T-helper 1 cell (primary cell): ENCODE measurements around the gene SMIM41.
"Not testable (repeated sequence)": the region's sequence is repeated elsewhere in the genome, so short reads cannot be mapped to it uniquely, and the experiment has no call there.

Experiments used
- DNase-seq, 5 donors: peaks; one replicate each; pipeline ENCODE4 v3.0.0-alpha.2; 2012 to 2020

Gene SMIM41

DNA sequence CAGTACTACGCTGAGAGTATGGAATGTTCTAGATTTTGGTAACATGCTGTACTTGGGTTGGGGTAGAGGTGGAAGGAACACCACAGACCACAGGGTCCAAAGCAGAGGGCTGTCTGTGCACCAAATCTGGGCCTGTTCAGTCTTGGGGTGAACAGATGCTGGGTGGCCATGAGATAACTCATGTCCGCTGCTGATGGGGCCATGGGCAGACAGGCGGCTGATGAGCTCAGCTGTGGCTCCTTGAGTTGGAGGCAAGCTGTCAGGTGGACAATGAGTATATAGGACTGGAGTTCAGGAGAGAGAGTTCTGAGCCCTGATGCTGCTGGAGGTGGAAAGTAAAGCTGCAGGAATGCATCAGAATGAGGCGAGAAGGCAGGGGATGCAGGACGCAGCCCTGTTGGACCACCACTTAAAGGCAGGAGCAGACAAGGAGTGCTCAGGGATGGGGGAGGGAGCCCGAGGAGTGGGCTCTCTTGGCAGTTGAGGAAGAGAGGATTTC lies 6.2 kb downstream of the SMIM41 start:
- DNase-seq: no peak

DNA sequence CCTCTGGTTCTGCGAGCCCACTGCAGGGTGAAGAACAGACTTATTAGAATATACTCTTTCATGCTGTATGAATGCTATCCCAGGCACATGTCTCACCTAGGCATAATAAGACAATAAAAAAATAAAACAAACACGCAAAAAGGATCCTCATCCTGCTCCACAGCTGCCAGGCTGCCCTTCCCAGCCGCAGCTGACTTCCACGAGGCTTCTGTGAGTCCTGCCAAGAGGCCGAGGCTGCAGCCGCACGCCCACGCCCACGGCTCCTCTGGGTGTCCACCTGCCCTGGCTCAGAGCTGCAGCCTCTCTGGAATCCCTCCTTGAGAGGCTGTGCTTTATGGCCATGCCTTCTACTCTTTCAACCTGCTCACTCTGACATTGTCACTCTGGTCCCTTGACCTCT lies 6.9 kb downstream of the SMIM41 start:
- DNase-seq: no peak

DNA sequence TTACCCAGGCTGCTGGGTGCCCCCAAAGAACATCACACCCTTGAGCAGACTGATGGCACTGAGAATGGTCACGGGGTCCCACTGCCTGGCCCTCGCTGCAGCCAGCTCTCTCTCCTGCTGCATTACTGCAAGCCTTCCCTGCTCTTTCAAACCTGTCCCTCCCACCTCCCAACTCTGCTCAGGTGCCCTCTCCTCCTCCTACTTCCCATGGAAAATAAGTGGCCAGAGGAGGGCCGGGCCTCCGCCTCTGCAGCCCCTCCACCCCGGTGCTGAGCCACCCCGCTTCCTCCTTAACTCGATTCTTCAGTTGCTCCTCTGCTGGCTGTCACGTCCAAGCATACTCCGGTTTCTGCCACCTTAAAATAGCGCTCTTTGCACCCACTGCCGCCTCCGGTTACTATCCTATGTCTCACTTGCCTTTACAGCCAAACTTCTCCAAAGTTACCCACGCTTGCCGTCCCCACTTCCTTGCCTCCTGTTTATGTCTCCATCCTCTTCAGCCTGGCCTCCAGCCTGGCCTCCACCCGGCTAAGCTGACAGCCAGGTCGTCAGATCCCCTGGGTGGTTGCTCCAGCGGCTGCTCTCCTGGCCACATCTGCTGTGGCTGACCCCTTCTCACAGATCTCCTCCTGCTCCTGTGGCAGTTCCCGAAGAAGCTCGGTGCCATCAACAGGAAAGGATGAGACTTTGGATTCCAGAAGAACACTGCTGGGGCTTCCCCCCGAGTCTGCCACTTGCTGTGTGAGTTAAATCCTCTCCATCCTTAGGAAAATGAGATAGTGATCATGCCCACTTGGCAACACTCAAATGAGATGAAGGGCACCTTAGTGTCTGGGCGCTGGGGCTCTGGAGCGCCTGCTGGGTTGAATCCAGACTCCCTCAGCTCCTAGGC lies 7.7 kb downstream of the SMIM41 start:
- no peak for DNase-seq

- no peak for DNase-seq
These were observed 8.7 kb downstream of the SMIM41 start for GRCh38 chr12:52087961-52088820.

DNA sequence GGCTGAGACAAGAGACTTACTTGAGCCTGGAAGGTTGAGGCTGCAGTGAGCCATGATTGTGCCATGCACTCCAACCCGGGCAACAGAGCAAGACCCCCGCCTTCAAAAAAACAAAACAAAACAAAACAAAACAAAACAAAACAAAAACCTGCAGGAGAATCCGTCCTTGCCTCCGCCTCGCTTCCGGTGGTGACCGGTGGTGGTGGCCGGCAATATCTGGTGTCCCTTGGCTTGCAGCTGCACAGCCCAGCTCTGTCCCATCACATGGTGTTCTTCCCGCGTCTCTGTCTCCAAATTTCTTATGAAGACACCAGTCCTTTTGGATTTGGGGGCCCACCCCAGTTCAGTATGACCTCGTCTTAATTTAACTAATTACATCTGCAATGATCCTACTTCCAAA lies 10.0 kb downstream of the SMIM41 start:
- DNase-seq: no peak

DNA sequence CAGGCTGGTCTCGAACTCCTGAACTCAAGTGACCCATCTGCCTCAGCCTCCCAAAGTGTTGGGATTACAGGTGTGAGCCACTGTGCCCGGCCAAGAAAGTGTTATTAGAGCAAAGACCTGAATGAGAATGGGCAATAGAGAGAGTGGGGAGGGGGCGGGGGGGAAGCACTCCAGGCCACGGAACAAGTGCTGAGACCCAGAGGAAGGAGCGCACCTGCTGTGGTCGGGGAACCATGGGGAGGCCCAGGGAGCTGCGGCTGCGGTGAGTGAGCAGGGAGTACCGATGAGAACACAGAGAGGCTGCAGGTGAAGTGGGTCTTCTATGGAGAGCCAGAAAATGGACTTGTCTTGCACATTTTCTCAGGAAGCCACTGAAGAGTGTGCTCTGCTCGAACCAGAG lies 10.8 kb downstream of the SMIM41 start:
- no peak for DNase-seq

DNA sequence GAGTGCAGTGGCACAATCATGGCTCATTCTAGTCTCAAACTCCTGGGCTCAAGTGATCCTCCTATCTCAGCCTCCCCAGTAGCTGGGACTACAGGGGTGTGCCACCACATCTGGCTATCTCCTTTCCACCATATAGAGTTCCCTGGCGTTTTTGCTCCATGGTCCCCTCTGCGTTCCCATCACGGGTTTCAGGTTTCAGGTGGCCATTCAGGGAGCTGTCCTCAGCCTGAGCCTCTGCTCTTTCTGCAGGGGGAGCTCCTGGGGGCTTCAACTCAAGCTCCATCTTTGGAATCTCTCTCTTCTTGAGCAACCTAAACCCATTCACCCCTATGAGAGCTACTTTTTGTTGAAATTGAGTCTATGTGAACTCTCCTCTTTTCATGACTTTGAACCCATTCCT lies 11.6 kb downstream of the SMIM41 start:
- no peak for DNase-seq

GRCh38 chr12:52091869-52092268 lies 12.4 kb downstream of the SMIM41 start:
- DNase-seq: no peak

DNA sequence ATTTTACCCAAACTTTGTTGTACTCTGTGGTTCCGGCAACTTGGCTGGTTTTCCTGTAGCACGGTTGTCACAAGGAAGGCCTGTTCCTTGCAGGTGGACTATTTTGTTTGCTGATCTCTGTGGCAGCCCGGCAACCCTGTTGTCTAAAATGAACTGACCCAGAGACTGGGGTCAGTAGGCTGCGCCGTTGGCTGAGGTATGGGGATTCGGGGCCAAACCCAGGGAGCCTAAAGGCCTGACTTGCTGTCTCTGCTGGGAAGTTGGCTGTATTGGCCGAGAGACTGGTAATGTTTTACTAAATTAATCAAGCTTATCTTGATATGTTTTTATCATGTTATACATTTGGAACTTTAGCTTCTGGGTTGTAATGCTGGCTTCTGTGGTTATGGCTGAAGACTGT lies 13.8 kb downstream of the SMIM41 start:
- DNase-seq: no peak

DNA sequence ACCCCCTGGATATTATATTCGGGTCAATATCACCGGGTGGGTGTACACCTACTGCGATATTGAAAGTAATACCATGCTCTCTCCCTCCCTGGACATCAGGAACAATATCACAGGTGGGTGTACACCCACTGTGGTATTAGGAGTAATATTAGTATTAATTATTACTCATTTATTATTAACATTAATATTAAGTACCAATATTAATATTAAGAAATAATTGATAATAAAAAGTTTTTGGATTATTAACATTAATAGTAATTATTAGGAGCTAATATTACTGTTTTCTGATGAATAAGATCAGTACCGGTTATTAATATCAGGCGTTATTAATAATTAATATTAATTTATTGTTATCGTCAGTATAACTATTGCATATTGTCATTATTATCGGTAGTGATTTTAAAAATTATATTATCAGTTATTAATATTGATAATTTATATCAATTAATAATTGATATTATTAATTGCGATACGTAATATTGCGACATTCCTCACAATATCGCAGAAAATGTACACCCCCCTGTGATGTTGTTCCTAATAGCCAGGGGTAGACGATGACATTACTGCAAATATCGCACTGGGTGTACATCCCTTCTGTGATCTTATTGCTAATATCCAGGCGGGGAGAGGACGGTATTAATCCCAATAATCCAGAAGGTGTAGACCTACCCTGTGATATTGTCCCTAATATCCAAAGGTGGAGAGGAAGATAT lies 17.0 kb downstream of the SMIM41 start:
- DNase-seq: no peak

DNA sequence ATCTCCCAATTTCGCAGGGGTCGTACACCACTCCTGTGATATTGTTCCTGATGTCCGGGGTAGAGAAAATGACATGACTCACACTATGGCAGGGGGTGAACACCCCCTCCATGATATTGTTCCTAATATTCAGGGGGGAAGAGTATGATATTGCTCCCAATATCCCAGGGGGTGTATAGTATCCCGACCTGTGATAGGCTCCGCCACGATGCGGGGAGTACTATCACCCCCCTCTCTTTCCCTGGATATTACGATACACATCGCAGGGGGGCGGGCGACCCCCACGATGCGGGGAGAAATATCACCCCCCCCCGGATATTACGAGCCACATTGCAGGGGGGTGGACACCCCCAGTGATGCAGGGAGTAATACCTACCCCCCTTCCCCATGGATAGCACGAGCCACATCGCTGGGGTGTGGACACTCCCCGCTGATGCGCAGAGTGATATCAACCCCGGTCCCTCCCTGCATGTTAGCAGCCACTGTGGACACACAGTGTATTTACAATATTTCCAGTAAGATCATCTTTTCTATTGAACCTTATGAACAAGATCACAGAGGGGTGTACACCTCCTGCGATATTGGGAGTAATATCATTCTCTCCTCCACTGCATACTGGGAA lies 17.7 kb downstream of the SMIM41 start:
- DNase-seq: no peak

GRCh38 chr12:52104431-52105089 lies 25.1 kb downstream of the SMIM41 start:
- DNase-seq: not testable (repeated sequence)

DNA sequence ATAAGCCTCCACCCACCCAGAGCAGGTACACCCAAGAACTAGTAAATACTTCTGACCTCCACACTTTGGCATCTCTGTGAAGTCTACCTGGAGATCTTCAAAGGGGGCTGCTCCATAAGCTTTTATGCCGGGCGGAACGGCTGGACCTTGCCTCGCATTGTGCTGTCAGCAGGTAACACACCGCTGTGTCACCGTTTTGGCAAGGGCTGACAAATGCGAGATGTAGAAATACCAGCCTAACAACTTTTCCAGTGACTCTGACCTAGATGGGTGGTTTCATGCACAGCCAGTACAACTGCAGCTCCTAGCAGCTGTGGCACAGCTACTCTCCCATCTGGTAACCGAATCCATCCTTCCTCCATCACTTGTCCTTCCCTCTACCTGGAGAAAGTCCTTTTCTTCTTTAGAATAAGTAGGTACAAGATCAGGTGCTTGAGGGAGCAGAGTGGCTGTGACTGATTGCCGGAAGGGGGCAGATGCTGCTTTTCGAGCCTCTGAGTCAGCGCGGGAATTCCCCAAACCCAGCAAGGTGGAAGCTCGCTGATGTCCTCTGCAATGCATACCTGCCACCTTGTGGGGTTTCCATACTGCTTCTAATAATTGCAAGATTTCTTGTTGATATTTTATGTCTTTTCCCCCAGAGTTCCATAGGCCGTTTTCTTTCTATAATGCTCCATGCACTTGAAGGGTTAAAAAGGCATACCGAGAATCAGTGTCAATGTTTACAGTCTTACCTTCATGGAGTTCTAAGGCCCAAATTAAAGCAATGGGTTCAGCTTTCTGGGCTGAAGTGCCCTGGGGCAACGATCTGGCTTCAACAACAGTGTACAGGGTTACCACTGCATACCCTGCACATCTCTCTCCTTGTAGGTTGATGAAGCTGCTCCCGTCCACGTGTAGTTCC lies 37.0 kb downstream of the SMIM41 start:
- DNase-seq: peak; percentile 29 to 57 (median 45)

GRCh38 chr12:52117806-52118475 lies 38.4 kb downstream of the SMIM41 start:
- DNase-seq: not testable (repeated sequence)

DNA sequence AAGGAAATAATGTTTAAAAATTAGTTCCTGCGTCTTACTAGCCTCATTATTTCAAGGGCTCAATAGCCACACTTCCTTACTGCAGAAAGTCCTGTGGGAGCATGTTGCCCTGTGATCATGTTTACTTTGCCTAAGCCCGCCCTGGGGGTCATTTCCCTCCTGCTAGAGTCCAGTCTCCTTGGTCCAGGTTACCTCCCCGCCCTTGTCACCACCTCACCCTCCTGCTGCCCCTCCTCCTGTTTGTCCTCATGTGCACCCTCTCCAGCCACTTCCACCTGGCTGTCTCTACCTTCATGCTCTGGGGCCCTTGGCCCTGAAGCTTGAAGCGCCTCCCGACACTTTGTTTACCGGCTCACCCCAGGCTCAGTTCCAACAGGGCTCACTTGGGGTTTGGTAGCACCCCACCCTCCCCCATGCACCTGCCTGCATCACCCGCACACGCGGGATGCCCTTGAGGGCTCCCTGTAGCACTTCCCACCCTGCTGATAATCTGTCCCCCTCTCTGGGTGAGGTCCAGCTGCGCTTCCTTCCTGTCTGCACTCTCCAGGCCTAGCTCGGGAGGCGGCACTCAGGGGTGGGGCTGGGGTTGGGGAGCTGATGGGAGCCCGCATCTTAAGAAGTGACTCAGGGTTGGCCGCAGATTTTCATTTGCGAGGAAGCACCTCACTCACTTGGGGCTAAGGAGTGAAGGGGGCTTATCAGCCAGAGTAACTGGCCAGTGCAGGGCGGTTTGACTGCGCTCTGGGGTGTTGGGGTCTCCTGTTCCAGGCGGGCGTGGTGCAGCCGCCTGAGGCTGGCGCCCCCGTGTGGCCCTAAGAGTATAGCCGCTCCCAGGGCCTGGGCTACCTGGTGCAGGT lies 40.1 kb downstream of the SMIM41 start:
- peak in 3 of 5 donors; percentile 20 to 34 (median 21) for DNase-seq

- no peak for DNase-seq
These were observed 41.7 kb downstream of the SMIM41 start for GRCh38 chr12:52120951-52121823.

- peak in 4 of 5 donors; percentile 39 to 54 (median 44) for DNase-seq
These were observed 42.5 kb downstream of the SMIM41 start for GRCh38 chr12:52121824-52122539.

GRCh38 chr12:52122540-52122871 lies 43.0 kb downstream of the SMIM41 start:
- DNase-seq: no peak
